Measurements from ENCODE around the gene RASSF6.

GRCh38 chr4:73614311-73614867 is 5.8 kb downstream of the RASSF6 start:
- TF ChIP-seq CTCF (IDR thresholded peaks at IDR 0.05) (no peak), POLR2A (IDR thresholded peaks at IDR 0.05; ENCODE audit: low read depth) (no peak)

Data from esophagus muscularis mucosa (tissue), 3 donors.